Astrocyte (in vitro differentiated cells and primary cell): Measurements from ENCODE around the gene MAST3. TPM values are rescaled to one million over a fixed set of nuclear protein-coding genes. Genes with fewer than 3 reads are reported as not detected.

Experiments
- DNase-seq: peaks from one replicate; pipeline ENCODE4 v3.0.0-alpha.2; 2010; ENCODE audit warnings: low read depth
- FAIRE-seq: peaks from 2 replicates; lab custom pipeline; 2011; peaks lifted over from hg19 to GRCh38; lab: Jason Lieb, UNC
- H2AFZ ChIP-seq: 2 replicates; pipeline ENCODE4 v1.6.0; 2012; ENCODE audit warnings: low read depth, low read length, inconsistent platforms
- H3K27ac ChIP-seq: 2 replicates; pipeline ENCODE4 v1.5.1; 2011; ENCODE audit warnings: low read depth, low read length, inconsistent platforms
- H3K27me3 ChIP-seq: 2 replicates; pipeline ENCODE4 v1.6.0; 2011; ENCODE audit warnings: low read length, inconsistent platforms; ENCODE audit not compliant: insufficient read depth
- H3K36me3 ChIP-seq: 2 replicates; pipeline ENCODE4 v1.5.1; 2011; ENCODE audit warnings: low read length, inconsistent platforms; ENCODE audit not compliant: insufficient read depth
- H3K4me1 ChIP-seq: 2 replicates; pipeline ENCODE4 v1.5.1; 2011; ENCODE audit warnings: low read length, inconsistent platforms; ENCODE audit not compliant: insufficient read depth
- H3K4me2 ChIP-seq: 2 replicates; pipeline ENCODE4 v1.6.0; 2012; ENCODE audit warnings: low read length, inconsistent platforms
- H3K4me3 ChIP-seq: 2 replicates; pipeline ENCODE4 v1.5.1; 2011; ENCODE audit warnings: low read depth, mild to moderate bottlenecking, low read length, inconsistent platforms; ENCODE audit not compliant: insufficient read depth
- H3K79me2 ChIP-seq: 2 replicates; pipeline ENCODE4 v1.6.0; 2012; ENCODE audit warnings: mild to moderate bottlenecking, low read length, inconsistent platforms; ENCODE audit not compliant: insufficient read depth
- H3K9ac ChIP-seq: 2 replicates; pipeline ENCODE4 v1.6.0; 2012; ENCODE audit warnings: mild to moderate bottlenecking, low read length, inconsistent platforms
- H3K9me3 ChIP-seq: 2 replicates; pipeline ENCODE4 v1.5.1; 2012; ENCODE audit warnings: low read depth, mild to moderate bottlenecking, low read length, inconsistent platforms; ENCODE audit not compliant: insufficient read depth
- H4K20me1 ChIP-seq: 2 replicates; pipeline ENCODE4 v1.6.0; 2012; ENCODE audit warnings: low read length, inconsistent platforms; ENCODE audit not compliant: insufficient read depth
- H3K27ac Mint-ChIP-seq: one replicate; pipeline ENCODE4 v1.8.0; 2021; ENCODE audit warnings: mild to moderate bottlenecking, mixed read lengths; ENCODE audit not compliant: unreplicated experiment
- H3K27me3 Mint-ChIP-seq: one replicate; pipeline ENCODE4 v1.8.0; 2021; ENCODE audit warnings: low read depth, mixed read lengths; ENCODE audit not compliant: unreplicated experiment
- H3K36me3 Mint-ChIP-seq: one replicate; pipeline ENCODE4 v1.8.0; 2021; ENCODE audit warnings: low read depth, mixed read lengths; ENCODE audit not compliant: unreplicated experiment
- H3K4me1 Mint-ChIP-seq: one replicate; pipeline ENCODE4 v1.8.0; 2021; ENCODE audit warnings: low read depth, mixed read lengths; ENCODE audit not compliant: unreplicated experiment
- H3K4me3 Mint-ChIP-seq: one replicate; pipeline ENCODE4 v1.8.0; 2021; ENCODE audit warnings: mild to moderate bottlenecking, moderate library complexity, mixed read lengths; ENCODE audit not compliant: unreplicated experiment
- H3K9me3 Mint-ChIP-seq: one replicate; pipeline ENCODE4 v1.8.0; 2021; ENCODE audit warnings: mild to moderate bottlenecking, mixed read lengths; ENCODE audit not compliant: unreplicated experiment
- EZH2 ChIP-seq: IDR thresholded peaks from 2 replicates; pipeline ENCODE4 v1.6.1; 2012; ENCODE audit warnings: mild to moderate bottlenecking, low read length, inconsistent platforms; ENCODE audit not compliant: insufficient read depth
- total RNA-seq: library from RNA; stranded (reverse); gene quantifications from 2 replicates; pipeline ENCODE4 v1.2.1, GENCODE V29; 2021
- TF ChIP-seq, protein P1 (sequence below): IDR thresholded peaks from 2 replicates; pipeline ENCODE4 v1.5.1; 2011; ENCODE audit warnings: low read depth, mild to moderate bottlenecking, inconsistent platforms, low read length, moderate library complexity; ENCODE audit not compliant: insufficient read depth

The MAST3 gene
- total RNA-seq, 1 donor from 2014 or later: 5.5 TPM

DNA sequence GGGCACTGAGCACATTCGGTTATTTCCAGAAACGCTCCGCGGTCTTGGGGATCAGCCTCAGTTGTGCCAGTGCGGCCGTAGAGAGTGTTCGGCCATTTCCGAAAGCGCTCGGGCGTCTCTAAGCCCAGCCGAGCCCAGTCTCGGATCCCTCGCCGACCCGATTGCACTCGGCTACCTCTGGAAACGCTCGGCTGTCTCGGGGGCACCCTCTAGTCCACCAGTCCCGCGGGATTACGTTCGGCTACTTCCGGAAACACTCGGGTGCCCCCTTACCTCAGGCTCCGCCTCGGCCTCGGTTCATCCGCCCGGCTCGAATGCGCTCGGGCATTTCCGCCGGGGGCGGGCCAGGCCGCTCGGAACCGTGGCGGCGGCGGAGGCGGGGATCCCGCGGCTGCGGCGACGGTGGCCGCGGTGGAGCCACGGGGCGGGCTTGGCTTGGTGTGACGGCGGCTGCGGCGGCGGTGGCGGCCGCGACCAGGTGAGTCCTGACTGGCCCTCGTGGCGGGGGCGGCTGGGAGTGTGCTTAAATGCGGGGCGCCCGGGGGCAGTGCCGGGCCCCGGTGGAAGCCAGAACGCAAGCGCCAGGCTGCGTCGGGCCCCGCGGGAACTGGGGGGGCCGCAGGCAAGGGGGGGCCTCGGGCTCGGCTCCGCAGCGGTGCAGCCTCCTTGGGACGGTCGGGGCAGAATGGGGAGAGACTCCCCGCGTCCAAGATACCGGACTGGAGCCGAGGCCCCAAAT is 55.4 kb downstream of the MAST3 start, which contains the start of gene PIK3R2:
Gene PIK3R2 (plus strand): TSS at position 347 of the 739 bp plus-strand sequence. CDS start 2,717 bp downstream, outside the sequence.
- Histone ChIP-seq H3K4me1 (peaks cover 23% of the 10 kb centered on the region), H3K79me2 (peaks cover 29% of the 10 kb centered on the region), H3K4me2 (peak within 1 kb of the TSS; percentile 94), H4K20me1 (peaks cover 28% of the 10 kb centered on the region), H3K36me3 (peaks cover 2% of the 10 kb centered on the region), H3K4me3 (peak within 1 kb of the TSS; percentile 76), H3K27ac (peak within 1 kb of the TSS; percentile 97), H3K9ac (peak within 1 kb of the TSS; percentile 97), H3K27me3 (no peaks in the 10 kb centered on the region), H2AFZ (peak within 1 kb of the TSS; percentile 82), H3K9me3 (no peaks in the 10 kb centered on the region)
- Mint-ChIP-seq H3K9me3 (no peaks in the 10 kb centered on the region), H3K4me1 (peaks cover 7% of the 10 kb centered on the region), H3K27me3 (no peaks in the 10 kb centered on the region), H3K27ac (peak within 1 kb of the TSS; percentile 97), H3K36me3 (peaks cover 4% of the 10 kb centered on the region), H3K4me3 (peak within 1 kb of the TSS; percentile 92)
- TF ChIP-seq, protein P1, sequence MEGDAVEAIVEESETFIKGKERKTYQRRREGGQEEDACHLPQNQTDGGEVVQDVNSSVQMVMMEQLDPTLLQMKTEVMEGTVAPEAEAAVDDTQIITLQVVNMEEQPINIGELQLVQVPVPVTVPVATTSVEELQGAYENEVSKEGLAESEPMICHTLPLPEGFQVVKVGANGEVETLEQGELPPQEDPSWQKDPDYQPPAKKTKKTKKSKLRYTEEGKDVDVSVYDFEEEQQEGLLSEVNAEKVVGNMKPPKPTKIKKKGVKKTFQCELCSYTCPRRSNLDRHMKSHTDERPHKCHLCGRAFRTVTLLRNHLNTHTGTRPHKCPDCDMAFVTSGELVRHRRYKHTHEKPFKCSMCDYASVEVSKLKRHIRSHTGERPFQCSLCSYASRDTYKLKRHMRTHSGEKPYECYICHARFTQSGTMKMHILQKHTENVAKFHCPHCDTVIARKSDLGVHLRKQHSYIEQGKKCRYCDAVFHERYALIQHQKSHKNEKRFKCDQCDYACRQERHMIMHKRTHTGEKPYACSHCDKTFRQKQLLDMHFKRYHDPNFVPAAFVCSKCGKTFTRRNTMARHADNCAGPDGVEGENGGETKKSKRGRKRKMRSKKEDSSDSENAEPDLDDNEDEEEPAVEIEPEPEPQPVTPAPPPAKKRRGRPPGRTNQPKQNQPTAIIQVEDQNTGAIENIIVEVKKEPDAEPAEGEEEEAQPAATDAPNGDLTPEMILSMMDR: no peak
- no peak for TF ChIP-seq EZH2
- peak; percentile 96 for FAIRE-seq
- DNase-seq: peak; percentile 87

DNA sequence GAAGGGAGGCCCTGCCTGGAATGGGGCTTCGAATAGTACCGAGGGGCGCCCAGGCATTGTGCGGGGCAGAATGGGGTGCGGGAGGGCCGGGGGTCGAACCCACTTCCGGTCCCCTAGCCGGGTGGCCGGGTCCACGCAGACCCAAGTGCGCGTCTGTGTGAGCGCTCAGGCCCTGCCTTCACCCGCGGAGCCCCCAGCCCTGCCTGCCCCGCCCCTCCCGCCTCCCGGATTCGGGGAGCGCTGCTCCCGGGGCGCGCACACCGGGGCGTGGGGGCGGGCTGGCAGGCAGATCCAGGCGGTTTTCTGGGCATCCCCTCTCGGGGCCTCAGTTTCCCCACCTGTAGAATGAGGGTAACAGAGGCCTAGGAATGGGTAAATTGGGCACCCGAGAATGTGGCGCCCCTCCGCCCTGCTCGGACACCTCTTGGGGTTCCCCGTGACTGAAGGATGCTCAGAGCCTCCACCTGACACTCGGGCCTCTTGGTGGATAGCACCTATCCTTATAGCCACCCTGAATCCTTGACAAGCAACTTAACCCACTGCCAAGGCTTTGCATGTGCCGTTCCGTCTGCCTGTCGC is 56.1 kb downstream of the MAST3 start:
- peaks cover 7% of the 10 kb centered on the region for H3K4me1 Mint-ChIP-seq
- Histone ChIP-seq H3K27ac (peak overlapping the region; percentile 78), H2AFZ (peak overlapping the region; percentile 67), H3K4me2 (peak overlapping the region; percentile 94), H4K20me1 (peaks cover 28% of the 10 kb centered on the region), H3K36me3 (peaks cover 2% of the 10 kb centered on the region), H3K9ac (peak overlapping the region; percentile 97), H3K79me2 (peaks cover 29% of the 10 kb centered on the region), H3K27me3 (no peaks in the 10 kb centered on the region), H3K9me3 (no peaks in the 10 kb centered on the region), H3K4me3 (peak overlapping the region; percentile 76), H3K4me1 (peaks cover 23% of the 10 kb centered on the region)
- H3K36me3 Mint-ChIP-seq: peaks cover 5% of the 10 kb centered on the region
- DNase-seq: no peak
- FAIRE-seq: no peak
- no peak for TF ChIP-seq EZH2
- TF ChIP-seq, protein P1: no peak
- H3K9me3 Mint-ChIP-seq: no peaks in the 10 kb centered on the region
- no peaks in the 10 kb centered on the region for H3K27me3 Mint-ChIP-seq
- peak overlapping the region; percentile 91 for H3K27ac Mint-ChIP-seq
- H3K4me3 Mint-ChIP-seq: peak overlapping the region; percentile 92
